ENCODE data around the gene PIK3IP1. TPM values are rescaled to one million over a fixed set of nuclear protein-coding genes. Genes with fewer than 3 reads are reported as not detected.
"Not testable (repeated sequence)": the region's sequence is repeated elsewhere in the genome, so short reads cannot be mapped to it uniquely, and the experiment has no call there.

The PIK3IP1 gene
- total RNA-seq, 2 experiments from 2014 or later, result 6.9 to 7.5 TPM

DNA sequence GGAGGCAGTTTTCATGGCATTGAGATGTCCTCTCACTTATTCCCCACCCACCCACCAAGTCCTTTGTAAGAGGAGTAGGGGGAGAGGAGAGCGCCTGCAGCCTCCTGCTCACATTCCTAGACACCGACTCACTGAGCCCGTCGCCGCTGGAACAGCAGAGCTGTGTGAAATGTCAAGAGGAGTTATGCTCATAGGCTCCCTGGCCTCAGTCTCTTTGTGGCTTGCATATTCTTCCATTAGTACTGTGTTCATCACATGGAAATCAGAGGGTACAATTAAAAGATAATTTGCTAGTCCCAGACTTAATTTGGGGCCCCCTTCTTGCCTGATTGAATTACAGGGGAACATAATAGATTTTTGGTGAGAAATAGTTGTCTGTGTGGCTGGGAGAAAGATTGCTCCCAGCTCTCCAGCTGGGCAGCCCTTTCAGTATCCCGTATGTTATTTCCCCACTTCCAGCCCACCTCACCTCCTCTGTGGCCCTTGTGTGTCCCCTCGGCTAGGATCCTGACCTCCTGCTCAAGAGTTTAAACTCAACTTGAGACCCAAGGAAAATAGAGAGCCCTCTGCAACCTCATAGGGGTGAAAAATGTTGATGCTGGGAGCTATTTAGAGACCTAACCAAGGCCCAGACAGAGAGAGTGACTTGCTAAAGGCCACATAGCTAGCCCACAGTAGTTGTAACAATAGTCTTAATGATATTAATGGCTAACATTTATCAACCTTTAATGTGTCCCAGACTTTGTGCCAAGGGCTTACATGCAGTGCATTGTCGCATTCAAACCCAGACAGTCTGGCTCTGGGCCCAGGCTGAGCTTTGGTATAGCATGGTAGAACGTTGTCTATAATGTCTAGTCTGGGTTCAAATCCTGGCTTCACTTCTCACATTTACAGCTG, 48.0 kb downstream of the PIK3IP1 start:
- POLR2A ChIA-PET, result no interaction called here

DNA sequence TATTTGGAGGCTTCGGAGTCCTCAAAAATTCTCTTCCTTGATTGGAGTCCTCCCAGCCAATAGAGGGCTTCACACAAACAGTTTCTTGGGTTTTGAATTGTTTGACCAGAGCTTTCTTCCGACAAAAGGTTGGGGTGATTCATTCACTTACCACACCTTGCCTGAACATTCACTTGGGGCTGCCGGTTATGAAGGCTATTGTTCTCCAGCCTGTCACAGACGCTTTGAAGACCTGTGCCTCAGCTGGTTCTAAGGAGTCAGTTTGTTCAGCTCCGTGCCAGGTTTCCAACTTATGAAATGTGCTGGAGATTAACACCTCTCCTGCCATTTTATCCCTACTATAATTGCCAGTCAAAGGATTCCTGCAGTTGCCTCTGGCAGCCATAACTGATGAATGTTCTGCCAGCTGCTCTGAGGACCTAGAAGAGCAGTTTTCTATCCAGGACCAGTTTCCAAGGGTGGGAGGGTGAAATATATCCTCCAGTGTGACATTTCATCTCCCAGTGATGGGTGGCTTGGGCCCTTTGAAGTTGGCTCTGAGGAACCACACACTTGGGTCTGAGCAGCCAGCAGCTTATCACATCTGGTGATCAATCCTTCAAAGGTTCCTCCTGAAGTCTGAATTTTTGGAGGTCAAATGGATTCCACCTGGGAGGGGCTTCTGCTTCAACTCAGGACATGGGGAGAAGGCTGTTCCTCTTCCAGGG, 48.8 kb downstream of the PIK3IP1 start:
- ChIA-PET POLR2A (no interaction called here), CTCF (interaction anchor here (2.1 kb wide), 1 partner anchor 31 kb away, joined by 7 read pairs; the partner anchor contains the start of gene LIMK2)

More for the DNA sequence above, 48.0 kb downstream of the PIK3IP1 start:
- CTCF ChIA-PET, result interaction anchor here (0.8 to 2.1 kb wide), 2 partner anchors 32 to 69 kb away, joined by 3 to 7 read pairs; partner anchors contain the start of gene LIMK2

DNA sequence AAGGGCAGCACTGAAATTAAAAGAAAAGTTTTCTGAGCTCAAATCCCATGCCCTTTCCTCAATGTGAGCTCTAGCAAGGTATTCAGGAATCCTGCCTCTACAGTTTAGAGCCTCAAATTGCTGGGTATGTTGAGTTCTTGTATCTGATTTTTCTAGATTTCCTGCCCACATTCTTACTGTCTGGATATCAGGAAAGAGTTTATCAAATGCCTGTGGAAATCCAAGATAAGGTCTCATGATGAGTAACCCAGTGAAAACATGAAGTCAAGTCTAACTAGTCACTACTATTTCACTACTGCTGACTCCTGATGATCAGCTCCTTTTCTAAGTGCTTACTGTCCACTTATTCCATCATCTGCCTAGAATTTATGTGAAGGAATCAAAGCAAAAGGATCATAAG, 50.4 kb downstream of the PIK3IP1 start:
- POLR2A ChIA-PET, result no interaction called here
- CTCF ChIA-PET, result no interaction called here

DNA sequence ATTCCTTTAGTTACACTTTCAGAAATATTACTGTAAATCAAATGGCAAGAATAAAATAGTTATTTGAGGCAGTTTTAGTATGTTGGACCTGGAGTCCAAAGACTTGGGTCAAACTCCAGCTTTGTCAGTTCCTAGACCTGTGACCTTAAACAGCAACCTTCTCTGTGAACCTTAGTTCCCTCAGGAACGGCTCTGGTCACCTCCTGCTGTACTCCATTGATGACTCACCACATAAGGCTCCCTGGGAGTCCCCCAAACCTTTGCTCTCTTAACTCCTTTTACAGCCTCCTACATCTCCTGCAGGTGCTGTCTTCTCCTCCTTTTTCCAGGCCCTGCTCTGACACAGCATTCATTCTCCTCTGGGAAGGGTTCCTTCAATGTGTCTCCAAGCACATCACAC, 51.1 kb downstream of the PIK3IP1 start:
- ChIA-PET POLR2A (no interaction called here), CTCF (no interaction called here)

DNA sequence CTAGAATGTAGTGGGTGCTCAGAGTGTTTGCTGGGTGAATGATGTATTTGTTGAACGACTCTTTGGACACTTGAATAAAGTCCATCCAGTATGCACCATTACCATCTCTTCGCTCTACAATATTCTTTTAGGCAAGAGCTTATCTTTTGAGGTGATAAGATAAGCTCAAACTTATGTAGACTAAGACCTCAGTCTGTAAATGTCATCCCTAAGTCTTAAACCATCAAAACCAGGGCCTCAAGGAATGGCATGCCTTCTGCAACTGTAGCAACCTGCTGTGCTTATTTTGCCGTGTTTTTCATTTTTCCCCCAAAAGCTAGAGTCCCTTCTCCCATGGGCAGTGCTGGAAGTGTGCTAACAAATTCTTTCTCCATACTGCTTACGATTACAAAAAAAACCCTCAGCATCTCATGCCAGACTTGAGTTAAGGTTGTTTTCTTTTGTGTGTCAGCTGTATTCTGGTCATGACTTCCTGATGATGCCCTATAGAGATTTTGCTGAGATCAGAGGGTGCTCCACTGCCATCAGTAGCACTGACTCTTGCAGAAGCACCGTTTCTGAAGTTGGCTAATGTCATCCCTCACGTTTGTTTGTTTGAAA, 52.4 kb downstream of the PIK3IP1 start:
- ChIA-PET CTCF (interaction anchor here (1.1 to 1.6 kb wide), 2 partner anchors 9 to 33 kb away, joined by 3 read pairs; no protein-coding TSS in a partner anchor), POLR2A (no interaction called here)

DNA sequence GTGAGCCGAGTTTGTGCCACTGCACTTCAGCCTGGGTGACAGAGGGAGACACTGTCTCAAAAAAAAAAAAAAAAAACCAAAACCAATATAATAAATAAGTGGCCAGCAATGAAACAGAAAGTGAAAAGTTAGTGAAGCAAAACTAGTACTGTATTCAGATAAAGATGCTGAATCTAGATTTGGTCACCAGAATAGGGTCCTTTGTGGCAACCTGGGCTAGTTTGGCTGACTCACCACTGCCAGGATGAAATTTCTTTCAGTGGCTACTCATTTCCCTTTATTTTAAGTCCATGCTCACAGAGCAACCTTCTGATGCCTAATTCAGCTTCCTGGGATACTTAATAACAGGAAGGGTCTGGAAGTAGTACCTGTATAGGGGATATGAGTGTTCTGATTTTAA, 54.2 kb downstream of the PIK3IP1 start:
- CTCF ChIA-PET, result interaction anchor here (0.7 kb wide), 3 partner anchors 12 to 130 kb away, joined by 3 to 6 read pairs (median 4); no protein-coding TSS in a partner anchor
- POLR2A ChIA-PET, result no interaction called here

DNA sequence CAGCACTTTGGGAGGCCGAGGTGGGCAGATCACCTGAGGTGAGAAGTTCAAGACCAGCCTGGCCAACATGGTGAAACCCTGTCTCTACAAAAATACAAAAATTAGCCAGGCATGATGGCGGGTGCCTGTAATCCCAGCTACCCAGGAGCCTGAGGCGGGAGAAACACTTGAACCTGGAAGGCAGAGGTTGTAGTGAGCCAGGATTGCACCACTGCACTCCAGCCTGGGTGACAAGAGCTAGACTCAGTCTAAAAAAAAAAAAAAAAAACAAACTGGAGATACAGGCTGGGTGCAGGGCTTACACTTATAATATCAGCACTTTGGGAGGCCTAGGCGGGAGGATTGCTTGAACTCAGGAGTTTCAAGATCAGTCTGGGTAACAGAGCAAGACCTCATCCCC, 56.2 kb downstream of the PIK3IP1 start:
- CTCF ChIA-PET, result interaction anchor here (1.1 kb wide), 1 partner anchor 37 kb away, joined by 3 read pairs; no protein-coding TSS in a partner anchor
- POLR2A ChIA-PET, result not testable (repeated sequence)

DNA sequence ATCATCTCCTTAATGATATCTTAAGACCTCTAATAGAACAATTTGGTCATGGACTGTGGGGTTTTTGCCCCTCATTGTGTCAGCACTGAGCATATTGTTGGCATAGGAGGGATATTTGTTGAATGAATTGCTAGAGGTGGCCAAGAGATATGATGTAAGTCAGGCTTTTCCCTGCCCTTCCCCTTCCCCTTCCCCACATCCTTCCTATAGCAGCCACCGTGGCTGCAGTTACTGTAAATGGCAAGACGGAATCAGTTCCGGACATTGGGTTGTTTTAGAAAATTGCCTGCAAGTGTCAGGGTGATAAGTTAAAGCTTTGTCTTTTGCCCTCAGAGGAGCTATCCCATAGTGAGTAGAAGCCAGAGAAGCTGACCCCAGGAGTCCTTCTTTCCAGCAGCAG, 57.2 kb downstream of the PIK3IP1 start:
- POLR2A ChIA-PET, result no interaction called here
- CTCF ChIA-PET, result no interaction called here

DNA sequence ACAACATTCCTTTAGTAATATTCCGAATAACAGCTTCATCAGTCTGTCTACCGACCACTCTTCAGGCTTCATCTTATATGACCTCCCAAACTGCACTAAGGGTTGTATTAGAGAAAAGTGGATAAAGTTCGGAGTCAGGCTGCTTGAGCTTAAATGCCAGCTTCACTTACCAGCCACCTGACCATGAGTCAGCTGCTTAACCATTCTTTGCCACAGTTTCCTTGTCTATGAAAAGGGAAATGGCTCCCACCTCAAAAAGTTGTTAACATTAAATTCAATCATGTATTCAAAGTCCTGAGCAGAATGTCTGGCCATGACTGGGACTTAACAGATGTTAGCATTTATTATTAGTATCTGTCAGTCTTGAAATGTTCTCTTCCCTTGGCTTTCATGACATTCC, 59.3 kb downstream of the PIK3IP1 start:
- ChIA-PET POLR2A (no interaction called here), CTCF (interaction anchor here (0.9 kb wide), 1 partner anchor 52 kb away, joined by 3 read pairs; no protein-coding TSS in a partner anchor)

Other genes starting within 250 kb of the PIK3IP1 start
- 10 to 100 TPM; 17.6 to 18.2 TPM for gene SMTN, start 211.2 kb downstream of the PIK3IP1 start, total RNA-seq
- 1 to 10 TPM; 7.4 to 8.0 TPM for gene SELENOM, start 184.9 kb downstream of the PIK3IP1 start, total RNA-seq
- under 1 TPM in 1 of 2 experiments, not detected in 1; 0.15 TPM for gene INPP5J, start 169.5 kb downstream of the PIK3IP1 start, total RNA-seq
- not detected for gene PLA2G3, start 152.0 kb downstream of the PIK3IP1 start, total RNA-seq
- gene RNF185, start 132.3 kb downstream of the PIK3IP1 start, total RNA-seq, result 10 to 100 TPM; 24.8 to 25.7 TPM
- gene LIMK2, start 80.2 kb downstream of the PIK3IP1 start, total RNA-seq, result 10 to 100 TPM; 27.2 to 27.8 TPM
- 10 to 100 TPM; 34.1 to 34.3 TPM for gene PATZ1, start 53.9 kb upstream of the PIK3IP1 start, total RNA-seq
- 100 to 1,000 TPM; 109 to 123 TPM for gene DRG1, start 107.1 kb upstream of the PIK3IP1 start, total RNA-seq
- gene EIF4ENIF1, start 197.4 kb upstream of the PIK3IP1 start, total RNA-seq, result 10 to 100 TPM; 46.1 to 54.0 TPM
- gene SFI1, start 204.0 kb upstream of the PIK3IP1 start, total RNA-seq, result 100 to 1,000 TPM; 143 to 144 TPM

Measured in activated CD8-positive, alpha-beta memory T cell treated with anti-CD3 and anti-CD28 coated beads for 36 hours (primary cell).